Stomach (tissue), 9 donors: ENCODE data around the gene CSRNP2. TPM values are rescaled to one million over a fixed set of nuclear protein-coding genes. Genes with fewer than 3 reads are reported as not detected.

ENCODE experiments used
- DNase-seq, 2 donors: peaks; one replicate each; pipeline versions ENCODE4 v3.0.0 to v3.0.0-alpha.2; 2013 to 2019
- H3K27ac ChIP-seq, 5 donors: fragments of 200-600 bp in 4 of 5; sonication (generic) in 4 of 5; one replicate each; pipeline ENCODE4 v1.5.1; 2013 to 2019; ENCODE audit warnings: mild to moderate bottlenecking in 1 of 5, moderate library complexity in 1 of 5
- H3K27me3 ChIP-seq, 3 donors: fragments of 200-600 bp; sonication (generic); one replicate each; pipeline ENCODE4 v1.5.1; 2017 to 2019; ENCODE audit warnings: mixed run types in 1 of 3
- H3K36me3 ChIP-seq, 4 donors: fragments of 200-600 bp; sonication (generic); 1 replicate in 3 of 4; 2 replicates in 1 of 4; pipeline ENCODE4 v1.5.1; 2016 to 2019
- H3K4me1 ChIP-seq, 4 donors: fragments of 200-600 bp; sonication (generic); one replicate each; pipeline ENCODE4 v1.5.1; 2016 to 2019
- H3K4me3 ChIP-seq, 4 donors: fragments of 200-600 bp; sonication (generic) in 3 of 4; one replicate each; pipeline ENCODE4 v1.5.1; 2016 to 2019; ENCODE audit warnings: mild to moderate bottlenecking in 1 of 4
- H3K9me3 ChIP-seq, 4 donors: fragments of 200-600 bp; sonication (generic); one replicate each; pipeline ENCODE4 v1.5.1; 2016 to 2019
- CTCF ChIP-seq, 7 experiments: fragments of 450-650 bp in 4 of 7; fragments of 200-600 bp in 3 of 7; sonication (generic) in 3 of 7; IDR thresholded peaks; one replicate each; pipeline ENCODE4 v1.5.1; 2016 to 2019; ENCODE audit warnings: antibody characterized with exemption in 7 of 7, control low read depth in 2 of 7, mild to moderate bottlenecking in 1 of 7
- EP300 ChIP-seq: sonication (generic); formaldehyde crosslinking; IDR thresholded peaks from one replicate; pipeline ENCODE4 v1.6.1; 2017; ENCODE audit warnings: antibody characterized with exemption
- POLR2A ChIP-seq, 4 donors: fragments of 450-650 bp; IDR thresholded peaks; one replicate each; pipeline ENCODE4 v1.6.1; 2016; ENCODE audit warnings: antibody characterized with exemption in 4 of 4, control low read depth in 2 of 4, mild to moderate bottlenecking in 1 of 4, moderate library complexity in 1 of 4
- POLR2AphosphoS5 ChIP-seq, 3 donors: sonication (generic); formaldehyde crosslinking; IDR thresholded peaks; one replicate each; pipeline ENCODE4 v1.6.1; 2016; ENCODE audit warnings: antibody characterized with exemption in 3 of 3
- WGBS, 5 donors: extraction: QIAGEN DNeasy Blood & Tissue Kit in 3 of 5; methylation state at CpG; one replicate each; pipeline versions ENCODE4 v1.1.5 to v1.1.7; 2013 to 2018; 5-methylcytosine and 5-hydroxymethylcytosine counted together
- intact Hi-C: fragments of 100-400 bp; cut with DNase I; formaldehyde crosslinking; loops from one replicate; pipeline ENCODE4 v1.15.1; 2023; ENCODE audit warnings: low total_unique reads
- polyA plus RNA-seq, 3 donors: library from polyadenylated mRNA; stranded (reverse); fragments of 200-250 nt; gene quantifications; one replicate each; pipeline ENCODE4 v1.2.3, GENCODE V29; 2013
- total RNA-seq, 5 donors: library from RNA; depleted of rRNA; stranded (reverse); fragments of >200 nt; gene quantifications; one replicate each; pipeline versions ENCODE4 v1.1.0 to v1.2.3, GENCODE V29; 2014 to 2016
- donor health status: healthy with polysubstance abuse.
- donor health status: Bipolar disorder and iron deficiency.
- donor health status: healthy.

The CSRNP2 gene
- total and polyA plus RNA-seq, 8 donors, result 6.0 to 117 (median 15.2) TPM

- WGBS, 5 donors, result 78 to 94% (median 88%) methylated on average over 3 of the region's 3 CpGs
- Histone ChIP-seq H3K4me1 (no peaks in the 10 kb centered on the region), H3K4me3 (no peak overlapping the region), H3K27me3 (no peaks in the 10 kb centered on the region), H3K9me3 (no peaks in the 10 kb centered on the region), H3K36me3 (peaks cover 7 to 19% (median 13%) of the 10 kb centered on the region in 4 donors), H3K27ac (no peak overlapping the region)
- intact Hi-C loops, result no loop called here
- no peak for DNase-seq
- TF ChIP-seq EP300, result no peak
- no peak for TF ChIP-seq POLR2A (IDR thresholded peaks at IDR 0.05)
- TF ChIP-seq POLR2AphosphoS5 (IDR thresholded peaks at IDR 0.05), result no peak
- TF ChIP-seq CTCF (IDR thresholded peaks at IDR 0.05), result no peak
Observed at GRCh38 chr12:51128919-51129318, 45.5 kb upstream of the CSRNP2 start.

- peaks cover 7 to 21% (median 13%) of the 10 kb centered on the region in 4 donors for H3K36me3 ChIP-seq
- no peak overlapping the region for H3K4me3 ChIP-seq
- H3K27ac ChIP-seq, result no peak overlapping the region
Observed at GRCh38 chr12:51127050-51127729, 43.8 kb upstream of the CSRNP2 start.

GRCh38 chr12:51126297-51126696 is 42.9 kb upstream of the CSRNP2 start:
- Histone ChIP-seq H3K27ac (no peak overlapping the region), H3K27me3 (no peaks in the 10 kb centered on the region), H3K4me3 (no peak overlapping the region), H3K9me3 (no peaks in the 10 kb centered on the region), H3K36me3 (peaks cover 7 to 21% (median 13%) of the 10 kb centered on the region in 4 donors), H3K4me1 (no peaks in the 10 kb centered on the region)
- WGBS, 5 donors, result 88 to 96% (median 94%) methylated on average over 2 of the region's 2 CpGs
- TF ChIP-seq POLR2A (IDR thresholded peaks at IDR 0.05) (no peak), POLR2AphosphoS5 (IDR thresholded peaks at IDR 0.05) (no peak), CTCF (IDR thresholded peaks at IDR 0.05) (no peak)
- intact Hi-C loops, result no loop called here
- no peak for DNase-seq

More at GRCh38 chr12:51127050-51127729, 43.8 kb upstream of the CSRNP2 start:
- no peak for TF ChIP-seq POLR2AphosphoS5 (IDR thresholded peaks at IDR 0.05)
- TF ChIP-seq CTCF (IDR thresholded peaks at IDR 0.05), result no peak
- TF ChIP-seq POLR2A (IDR thresholded peaks at IDR 0.05), result no peak
- intact Hi-C loops, result no loop called here
- Histone ChIP-seq H3K27me3 (no peaks in the 10 kb centered on the region), H3K9me3 (no peaks in the 10 kb centered on the region), H3K4me1 (no peaks in the 10 kb centered on the region)
- WGBS, 5 donors, result 80 to 96% (median 95%) methylated on average over 2 of the region's 2 CpGs
- no peak for DNase-seq

GRCh38 chr12:51124504-51124903 is 41.1 kb upstream of the CSRNP2 start:
- 94 to 100% (median 96%) methylated on average over 11 to 14 of the region's 14 CpGs for WGBS, 5 donors

More at GRCh38 chr12:51124504-51124903, 41.1 kb upstream of the CSRNP2 start:
- Histone ChIP-seq H3K9me3 (no peaks in the 10 kb centered on the region), H3K4me3 (no peak overlapping the region), H3K27ac (no peak overlapping the region), H3K4me1 (no peaks in the 10 kb centered on the region), H3K27me3 (no peaks in the 10 kb centered on the region), H3K36me3 (peaks cover 7 to 16% (median 13%) of the 10 kb centered on the region in 4 donors)
- intact Hi-C loops, result no loop called here
- TF ChIP-seq CTCF (IDR thresholded peaks at IDR 0.05), result no peak
- TF ChIP-seq POLR2AphosphoS5 (IDR thresholded peaks at IDR 0.05), result no peak
- no peak for TF ChIP-seq POLR2A (IDR thresholded peaks at IDR 0.05)
- no peak for TF ChIP-seq EP300
- DNase-seq, result no peak
